Endothelial cell of coronary artery (primary cell): ENCODE results near the gene NDFIP2. TPM values are rescaled to one million over a fixed set of nuclear protein-coding genes. Genes with fewer than 3 reads are reported as not detected.

ENCODE experiments used
- total RNA-seq: library from RNA; depleted of rRNA; stranded (reverse); fragments of >200 nt; gene quantifications from 2 replicates; pipeline ENCODE4 v1.2.3, GENCODE V29; 2014

NDFIP2 gene, protein sequence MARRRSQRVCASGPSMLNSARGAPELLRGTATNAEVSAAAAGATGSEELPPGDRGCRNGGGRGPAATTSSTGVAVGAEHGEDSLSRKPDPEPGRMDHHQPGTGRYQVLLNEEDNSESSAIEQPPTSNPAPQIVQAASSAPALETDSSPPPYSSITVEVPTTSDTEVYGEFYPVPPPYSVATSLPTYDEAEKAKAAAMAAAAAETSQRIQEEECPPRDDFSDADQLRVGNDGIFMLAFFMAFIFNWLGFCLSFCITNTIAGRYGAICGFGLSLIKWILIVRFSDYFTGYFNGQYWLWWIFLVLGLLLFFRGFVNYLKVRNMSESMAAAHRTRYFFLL
- total RNA-seq: 16.7 and 18.5 TPM in 2 replicates

DNA sequence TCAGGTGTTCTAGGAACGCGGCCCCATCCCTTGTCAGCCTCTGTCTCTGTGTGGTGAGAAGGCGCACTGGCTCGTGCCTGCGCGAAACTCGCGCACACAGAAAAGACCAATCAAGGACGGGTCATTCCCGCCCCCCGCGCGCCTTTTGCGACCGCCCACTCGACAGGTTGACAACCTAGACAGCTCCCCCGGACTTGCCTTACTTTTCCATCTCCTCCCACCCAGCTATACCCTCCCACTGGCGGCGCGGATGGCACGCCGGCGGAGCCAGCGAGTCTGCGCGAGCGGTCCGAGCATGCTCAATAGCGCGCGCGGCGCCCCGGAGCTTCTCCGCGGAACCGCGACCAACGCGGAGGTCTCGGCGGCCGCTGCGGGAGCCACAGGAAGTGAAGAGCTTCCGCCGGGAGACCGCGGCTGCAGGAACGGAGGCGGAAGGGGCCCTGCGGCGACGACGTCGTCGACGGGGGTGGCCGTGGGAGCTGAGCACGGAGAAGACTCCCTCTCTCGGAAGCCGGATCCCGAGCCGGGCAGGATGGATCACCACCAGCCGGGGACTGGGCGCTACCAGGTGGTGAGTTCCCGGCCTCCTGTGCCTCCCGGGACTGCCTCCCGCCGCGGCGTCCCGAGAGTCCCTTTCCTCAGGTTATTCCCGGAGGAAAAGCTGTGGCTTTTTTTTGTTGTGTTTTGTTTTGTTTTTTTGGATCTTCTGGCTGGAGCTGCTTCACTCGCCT lies at the start of gene NDFIP2:
TSS of gene NDFIP2 (plus strand) at position 202 of the 731 bp plus-strand sequence. CDS start at position 251, 49 bp downstream.

Other genes with a start within 250 kb of the NDFIP2 start
- 16.3 and 21.4 TPM in 2 replicates for gene RBM26, start 74.9 kb upstream of the NDFIP2 start, total RNA-seq